SU-DHL-6 (cell line): Measurements from ENCODE around the gene SYNPR.

ENCODE experiments used
- CTCF ChIP-seq: fragments of 200-600 bp; sonication (generic); IDR thresholded peaks from one replicate; pipeline ENCODE4 v1.5.1; 2017; ENCODE audit warnings: antibody characterized with exemption, mild to moderate bottlenecking, low read length, moderate library complexity; ENCODE audit not compliant: insufficient read depth, poor library complexity, severe bottlenecking
- EZH2phosphoT487 ChIP-seq: fragments of 200-600 bp; sonication (generic), shearing (Covaris generic); conservative IDR thresholded peaks from 2 replicates; pipeline ENCODE4 v1.6.1; 2018; ENCODE audit warnings: mild to moderate bottlenecking, antibody characterized with exemption, low read length, moderate library complexity, mixed read lengths

- TF ChIP-seq CTCF = no peak
- no peak for TF ChIP-seq EZH2phosphoT487
Observed at GRCh38 chr3:63251499-63251898, 26.6 kb upstream of the SYNPR start.
